GOT3 (cell line): ENCODE data around the gene GPS2.

ENCODE experiments used
- DNase-seq: peaks from one replicate; lab custom pipeline; 2025; ENCODE audit warnings: mixed read lengths; lab: John Stamatoyannopoulos, UW

Gene GPS2

DNA sequence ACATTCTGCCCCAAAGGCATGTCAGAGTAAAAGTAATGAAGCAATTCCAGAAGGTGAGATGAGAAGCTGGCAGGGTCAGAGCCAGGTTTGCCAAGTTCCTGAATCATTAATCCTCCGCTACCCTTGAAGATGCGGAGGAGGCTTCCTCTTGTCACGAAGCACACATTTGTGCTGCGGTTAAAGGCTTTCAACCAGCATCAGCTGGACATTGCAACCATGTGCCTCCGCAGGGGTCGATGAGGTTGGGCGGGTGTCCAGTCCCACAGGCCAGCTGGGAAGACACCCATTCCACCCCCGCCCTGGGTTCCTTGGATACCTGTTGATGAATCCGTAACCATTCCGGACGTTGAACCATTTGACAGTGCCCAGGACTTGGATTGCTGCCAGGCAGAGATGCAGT is 22.0 kb downstream of the GPS2 start:
- DNase-seq = no peak

DNA sequence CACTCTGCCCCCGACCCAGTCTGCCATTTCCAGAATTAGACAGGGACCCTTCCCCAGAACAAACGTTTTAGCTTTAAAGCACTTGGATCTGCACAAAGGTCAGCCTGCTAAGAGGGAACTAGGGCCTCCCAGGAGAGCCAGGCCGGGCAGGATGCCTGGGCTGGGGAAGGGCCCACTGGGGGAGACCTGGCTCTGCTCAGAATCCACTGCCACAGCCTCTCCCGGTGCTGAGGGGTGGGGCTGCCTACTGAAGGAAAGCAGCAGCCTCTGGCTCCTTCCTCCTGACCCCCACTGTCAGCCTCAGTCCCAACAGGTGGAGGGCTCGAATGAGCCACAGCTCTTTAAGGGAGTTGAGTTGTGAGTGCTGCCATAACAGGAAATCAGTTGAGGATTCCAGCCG is 22.4 kb downstream of the GPS2 start:
- DNase-seq = no peak

DNA sequence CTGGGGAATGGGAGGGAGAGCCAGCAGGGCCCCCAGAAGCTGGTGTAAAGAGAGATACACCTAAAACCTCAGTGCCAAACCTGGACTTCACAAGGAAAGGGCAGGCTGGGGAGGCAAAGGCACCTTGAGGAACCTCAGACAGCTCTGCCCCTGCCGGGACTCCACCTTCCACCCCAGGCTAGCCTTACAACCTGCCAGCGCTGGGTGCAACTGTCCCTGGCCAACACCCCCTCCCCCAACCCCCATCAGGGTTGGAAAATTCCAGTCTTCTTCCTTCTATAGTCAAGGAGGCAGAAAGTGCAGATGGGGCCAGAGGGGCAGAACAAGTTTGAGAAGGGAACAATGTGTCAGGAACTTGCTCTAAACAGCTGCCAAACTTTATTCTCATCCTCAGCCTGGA is 23.0 kb downstream of the GPS2 start:
- no peak for DNase-seq

GRCh38 chr17:7290685-7291084 is 24.5 kb downstream of the GPS2 start:
- no peak for DNase-seq

- DNase-seq = no peak
These were observed 25.0 kb downstream of the GPS2 start for GRCh38 chr17:7290166-7290565.

GRCh38 chr17:7289256-7290032 is 25.7 kb downstream of the GPS2 start:
- no peak for DNase-seq

DNA sequence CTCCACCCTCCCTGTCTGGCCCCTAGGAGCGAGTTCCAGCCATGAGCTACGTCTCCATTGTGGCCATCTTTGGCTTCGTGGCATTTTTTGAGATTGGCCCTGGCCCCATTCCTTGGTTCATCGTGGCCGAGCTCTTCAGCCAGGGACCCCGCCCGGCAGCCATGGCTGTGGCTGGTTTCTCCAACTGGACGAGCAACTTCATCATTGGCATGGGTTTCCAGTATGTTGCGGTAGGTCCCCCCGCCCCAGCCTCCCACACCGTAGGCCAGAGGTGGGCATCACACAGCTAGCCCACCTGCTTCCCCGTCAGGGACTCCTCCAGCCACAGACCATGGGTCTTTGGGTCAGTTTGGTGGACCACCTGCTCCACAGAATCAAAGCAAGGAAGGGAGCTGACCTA is 29.5 kb downstream of the GPS2 start:
- DNase-seq = no peak

DNA sequence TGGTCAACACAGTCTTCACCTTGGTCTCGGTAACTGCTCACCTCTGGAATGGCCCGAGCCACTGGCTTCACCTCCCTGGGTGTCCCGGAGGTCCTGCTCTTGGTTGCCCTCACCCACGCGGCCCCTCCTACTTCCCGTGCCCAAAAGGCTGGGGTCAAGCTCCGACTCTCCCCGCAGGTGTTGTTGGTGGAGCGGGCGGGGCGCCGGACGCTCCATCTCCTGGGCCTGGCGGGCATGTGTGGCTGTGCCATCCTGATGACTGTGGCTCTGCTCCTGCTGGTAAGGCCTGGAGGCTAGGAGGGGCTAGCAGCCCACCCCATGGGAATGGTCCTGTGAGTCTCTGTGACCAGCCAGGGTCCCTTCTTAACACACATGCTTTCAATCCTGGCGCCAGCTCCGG is 30.2 kb downstream of the GPS2 start:
- DNase-seq = no peak

DNA sequence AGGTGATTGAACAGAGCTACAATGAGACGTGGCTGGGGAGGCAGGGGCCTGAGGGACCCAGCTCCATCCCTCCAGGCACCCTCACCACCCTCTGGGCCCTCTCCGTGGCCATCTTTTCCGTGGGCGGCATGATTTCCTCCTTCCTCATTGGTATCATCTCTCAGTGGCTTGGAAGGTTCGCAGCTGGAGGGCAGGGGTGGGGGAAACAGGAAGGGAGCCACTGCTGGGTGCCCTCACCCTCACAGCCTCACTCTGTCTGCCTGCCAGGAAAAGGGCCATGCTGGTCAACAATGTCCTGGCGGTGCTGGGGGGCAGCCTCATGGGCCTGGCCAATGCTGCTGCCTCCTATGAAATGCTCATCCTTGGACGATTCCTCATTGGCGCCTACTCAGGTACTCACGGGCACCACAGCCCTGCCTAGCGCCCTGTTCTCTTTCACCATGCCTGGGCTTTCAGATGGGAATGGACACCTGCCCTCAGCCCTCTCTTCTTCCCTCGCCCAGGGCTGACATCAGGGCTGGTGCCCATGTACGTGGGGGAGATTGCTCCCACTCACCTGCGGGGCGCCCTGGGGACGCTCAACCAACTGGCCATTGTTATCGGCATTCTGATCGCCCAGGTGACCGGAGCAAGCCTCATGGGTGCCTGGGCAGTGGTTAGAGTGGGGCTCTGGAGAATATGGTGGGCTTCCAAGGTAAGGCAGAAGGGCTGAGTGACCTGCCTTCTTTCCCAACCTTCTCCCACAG is 31.5 kb downstream of the GPS2 start:
- no peak for DNase-seq

- DNase-seq = no peak
These were observed 32.3 kb downstream of the GPS2 start for GRCh38 chr17:7282752-7283321.

DNA sequence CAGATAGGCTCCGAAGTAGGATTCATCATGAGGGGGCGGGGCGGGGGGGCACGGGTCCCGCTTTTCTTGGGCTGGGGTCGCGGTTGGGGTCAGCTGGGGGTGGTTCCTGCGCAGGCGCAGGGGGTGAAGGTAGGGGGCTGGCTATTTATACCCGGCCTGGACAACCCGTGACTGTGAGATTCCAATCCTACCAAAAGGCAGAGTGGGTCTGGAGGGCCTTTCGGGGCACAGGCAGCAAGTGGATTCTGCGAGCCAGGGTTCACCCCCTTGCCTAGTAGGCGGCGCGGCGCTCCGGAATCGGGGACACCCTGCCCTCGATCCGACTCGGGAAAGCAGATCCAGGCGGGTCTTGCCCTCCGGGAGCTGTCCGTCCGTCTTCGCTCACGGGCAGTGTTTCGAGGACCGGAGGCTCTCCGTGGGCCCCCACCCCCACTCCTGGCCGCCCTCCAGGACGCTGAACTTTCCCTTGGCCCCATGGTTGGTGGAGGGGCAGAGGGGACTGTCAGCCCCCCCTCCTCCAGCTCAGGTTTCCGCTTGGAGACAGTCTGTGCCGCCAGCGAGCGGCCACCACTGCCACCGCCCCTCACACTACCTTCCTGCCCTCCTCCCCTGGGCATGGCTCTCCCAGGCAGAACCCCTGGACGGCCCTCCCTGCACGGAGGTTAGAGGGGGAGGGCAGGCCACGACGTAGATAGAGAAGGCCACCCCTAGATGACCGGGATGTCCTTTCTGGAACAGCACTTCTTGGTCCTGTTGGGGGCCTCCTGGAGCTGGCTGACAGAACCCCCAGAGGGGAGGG is 33.0 kb downstream of the GPS2 start:
- DNase-seq = no peak

DNA sequence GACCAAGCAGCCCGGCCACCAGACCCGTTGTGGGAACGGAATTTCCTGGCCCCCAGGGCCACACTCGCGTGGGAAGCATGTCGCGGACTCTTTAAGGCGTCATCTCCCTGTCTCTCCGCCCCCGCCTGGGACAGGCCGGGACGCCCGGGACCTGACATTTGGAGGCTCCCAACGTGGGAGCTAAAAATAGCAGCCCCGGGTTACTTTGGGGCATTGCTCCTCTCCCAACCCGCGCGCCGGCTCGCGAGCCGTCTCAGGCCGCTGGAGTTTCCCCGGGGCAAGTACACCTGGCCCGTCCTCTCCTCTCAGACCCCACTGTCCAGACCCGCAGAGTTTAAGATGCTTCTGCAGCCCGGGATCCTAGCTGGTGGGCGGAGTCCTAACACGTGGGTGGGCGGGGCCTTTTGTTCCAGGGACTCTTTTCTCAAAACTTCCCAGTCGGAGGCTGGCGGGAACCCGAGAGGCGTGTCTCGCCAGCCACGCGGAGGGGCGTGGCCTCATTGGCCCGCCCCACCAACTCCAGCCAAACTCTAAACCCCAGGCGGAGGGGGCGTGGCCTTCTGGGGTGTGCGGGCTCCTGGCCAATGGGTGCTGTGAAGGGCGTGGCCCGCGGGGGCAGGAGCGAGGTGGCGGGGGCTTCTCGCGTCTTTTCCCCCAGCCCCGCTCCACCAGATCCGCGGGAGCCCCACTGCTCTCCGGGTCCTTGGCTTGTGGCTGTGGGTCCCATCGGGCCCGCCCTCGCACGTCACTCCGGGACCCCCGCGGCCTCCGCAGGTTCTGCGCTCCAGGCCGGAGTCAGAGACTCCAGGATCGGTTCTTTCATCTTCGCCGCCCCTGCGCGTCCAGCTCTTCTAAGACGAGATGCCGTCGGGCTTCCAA is 33.8 kb downstream of the GPS2 start, which contains the start of gene SLC2A4:
SLC2A4 (plus strand) TSS at position 645 of the 879 bp plus-strand sequence; CDS start at position 862, 217 bp downstream.
- peak; percentile 65 for DNase-seq

GRCh38 chr17:7280519-7281073 is 34.6 kb downstream of the GPS2 start:
- peak; percentile 53 for DNase-seq

DNA sequence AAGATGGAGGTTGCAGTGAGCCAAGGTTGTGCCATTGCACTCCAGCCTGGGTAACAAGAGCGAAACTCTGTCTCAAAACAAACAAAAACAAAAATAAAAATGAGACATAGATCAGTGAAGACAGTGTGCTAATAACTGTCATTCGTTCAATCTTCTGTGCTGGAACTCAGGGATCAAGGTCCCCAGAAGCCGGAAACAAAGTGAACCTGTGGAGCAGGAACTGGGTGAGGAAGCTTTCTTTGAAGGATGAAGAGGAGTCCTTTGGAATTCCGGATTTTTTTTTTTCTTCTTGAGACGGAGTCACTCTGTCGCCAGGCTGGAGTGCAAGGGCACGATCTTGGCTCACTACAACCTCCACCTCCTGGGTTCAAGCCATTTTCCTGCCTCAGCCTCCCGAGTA is 35.7 kb downstream of the GPS2 start:
- DNase-seq = no peak

DNA sequence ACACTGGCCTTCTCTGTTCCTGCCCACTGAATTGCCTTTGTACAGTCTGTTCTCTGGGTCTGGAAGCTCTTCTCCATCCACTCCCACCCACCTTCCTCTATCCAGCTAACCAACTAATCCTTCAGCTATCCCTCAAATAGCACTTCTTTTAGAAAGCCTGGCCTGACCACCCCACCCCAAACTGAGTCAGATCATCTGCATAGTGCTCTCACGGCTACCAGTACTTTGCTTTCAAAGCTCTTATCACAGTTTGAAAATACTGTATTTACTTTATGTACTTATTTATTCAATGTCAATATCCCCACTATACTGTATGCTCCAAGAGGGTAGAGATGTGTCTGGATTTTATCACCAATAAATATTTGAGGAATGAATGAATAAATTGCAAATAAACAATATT is 48.4 kb downstream of the GPS2 start:
- no peak for DNase-seq

DNA sequence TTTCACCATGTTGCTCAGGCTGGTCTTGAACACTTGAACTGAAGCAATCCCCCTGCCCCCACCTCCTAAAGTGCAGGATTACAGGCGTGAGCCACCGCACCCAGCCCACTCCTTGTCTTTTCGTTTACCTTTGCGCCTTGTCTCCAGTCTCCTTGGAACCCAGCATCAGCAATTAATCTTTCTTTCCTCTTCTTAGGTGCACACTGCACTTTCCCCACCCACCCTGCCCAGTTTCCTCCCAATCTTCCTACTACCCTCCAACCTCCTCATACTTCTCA is 51.4 kb downstream of the GPS2 start:
- DNase-seq = no peak

GRCh38 chr17:7262935-7263800 is 52.0 kb downstream of the GPS2 start:
- no peak for DNase-seq
